ENCODE measurements around the gene GHR. TPM values are rescaled to one million over a fixed set of nuclear protein-coding genes. Genes with fewer than 3 reads are reported as not detected.

The GHR gene
- total RNA-seq, 1 experiment from 2014 or later = not detected

DNA sequence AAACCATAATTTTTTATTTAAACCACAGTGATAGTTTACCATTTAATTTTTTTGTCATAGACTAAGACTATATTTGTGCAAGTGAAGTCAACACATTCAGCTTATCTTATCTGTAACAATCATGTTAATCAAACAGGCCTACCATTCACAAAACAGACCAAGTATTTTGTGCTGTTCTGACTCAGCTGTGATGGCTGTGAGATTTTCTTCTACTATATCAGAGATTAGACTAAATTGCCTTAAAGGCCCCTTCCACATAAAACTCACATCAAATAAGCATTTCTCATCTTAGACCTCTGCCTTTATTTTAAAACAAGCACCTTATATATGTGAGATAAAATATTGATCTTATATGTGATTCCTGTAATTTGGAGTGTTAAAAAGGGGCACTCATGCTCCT, 346.8 kb downstream of the GHR start:
- CTCF ChIA-PET = interaction anchor here (0.7 kb wide), 1 partner anchor 1276 kb away, joined by 3 read pairs; no protein-coding TSS in a partner anchor
- no peak for TF ChIP-seq CTCF (conservative IDR thresholded peaks at IDR 0.05; ENCODE audit: low read depth, low read length)
- TF ChIP-seq EZH2 (IDR thresholded peaks at IDR 0.05; ENCODE audit: borderline replicate concordance, low read depth, low read length, poor library complexity, severe bottlenecking) = no peak
- no peak for DNase-seq (ENCODE audit: low spot score)
- H3K27ac ChIP-seq (ENCODE audit: low read depth, low read length, poor library complexity, severe bottlenecking) = no peak overlapping the region
- no peaks in the 10 kb centered on the region for H3K27me3 ChIP-seq (replicated peaks; ENCODE audit: insufficient read depth, low read depth, low read length, poor library complexity)
- H3K36me3 ChIP-seq (ENCODE audit: insufficient read depth, low read length, poor library complexity, severe bottlenecking) = peaks cover 4% of the 10 kb centered on the region
- H3K4me3 ChIP-seq (ENCODE audit: low read depth, low read length, poor library complexity, severe bottlenecking) = no peak overlapping the region
- intact Hi-C loops (cut with micrococcal nuclease; ENCODE audit: unreplicated experiment) = loop anchor here (10.0 kb wide), 1 partner anchor 115 kb away; no protein-coding TSS in a partner anchor
- no peaks in the 10 kb centered on the region for H3K9me3 ChIP-seq (ENCODE audit: low read depth, low read length, poor library complexity, severe bottlenecking)
- POLR2A ChIA-PET (ENCODE audit: low non-redundant PET) = no interaction called here
- BruUV-seq (replicated peaks) = no TSS peak
- peaks cover 5% of the 10 kb centered on the region for H3K4me1 ChIP-seq (ENCODE audit: insufficient read depth, low read length, poor library complexity, severe bottlenecking)
